ENCODE measurements around the gene UBTF.

GRCh38 chr17:44205962-44206824 lies 13.3 kb downstream of the UBTF start:
- no peak for TF ChIP-seq CTCF (IDR thresholded peaks at IDR 0.05)
- no peak for TF ChIP-seq POLR2A (IDR thresholded peaks at IDR 0.05)
- no peak for TF ChIP-seq EP300 (IDR thresholded peaks at IDR 0.05)
- no peak for TF ChIP-seq POLR2AphosphoS5 (IDR thresholded peaks at IDR 0.05)
